Kidney (tissue), 14 donors: ENCODE measurements around the gene FAM131B. TPM values are rescaled to one million over a fixed set of nuclear protein-coding genes. Genes with fewer than 3 reads are reported as not detected.
A peak's percentile ranks its signal among the peaks of the same experiment; 100 is the strongest.

Experiments
- DNase-seq, 5 donors: peaks; one replicate each; pipeline ENCODE4 v3.0.0-alpha.2; 2013 to 2020
- FAIRE-seq: peaks from 2 replicates; lab custom pipeline; 2012; peaks lifted over from hg19 to GRCh38; lab: Jason Lieb, UNC
- H3K27ac ChIP-seq, 2 donors: one replicate each; pipeline ENCODE4 v1.7.0; 2013; ENCODE audit warnings: low read depth in 2 of 2, low read length in 2 of 2, inconsistent platforms in 1 of 2
- H3K27me3 ChIP-seq: one replicate; pipeline ENCODE4 v1.7.1; 2013; ENCODE audit warnings: low read length, inconsistent platforms; ENCODE audit not compliant: control insufficient read depth, insufficient read depth
- H3K36me3 ChIP-seq, 3 donors: one replicate each; pipeline versions ENCODE4 v1.7.0 to v1.7.1; 2013; ENCODE audit warnings: low read length in 3 of 3, control low read depth in 1 of 3, inconsistent platforms in 1 of 3; ENCODE audit not compliant: insufficient read depth in 3 of 3, control insufficient read depth in 2 of 3
- H3K4me1 ChIP-seq, 3 donors: one replicate each; pipeline versions ENCODE4 v1.7.0 to v1.7.1; 2013; ENCODE audit warnings: low read length in 3 of 3, inconsistent platforms in 1 of 3, low read depth in 1 of 3; ENCODE audit not compliant: control insufficient read depth in 2 of 3, insufficient read depth in 2 of 3
- H3K4me3 ChIP-seq, 3 donors: one replicate each; pipeline versions ENCODE4 v1.7.0 to v1.8.1; 2013; ENCODE audit warnings: low read length in 3 of 3, control low read depth in 1 of 3, inconsistent platforms in 1 of 3
- H3K9ac ChIP-seq, 3 donors: one replicate each; pipeline versions ENCODE4 v1.7.0 to v1.7.1; 2013; ENCODE audit warnings: low read length in 3 of 3, control low read depth in 1 of 3, inconsistent platforms in 1 of 3
- H3K9me3 ChIP-seq, 3 donors: one replicate each; pipeline versions ENCODE4 v1.7.0 to v1.7.1; 2013; ENCODE audit warnings: low read length in 3 of 3, control low read depth in 1 of 3, inconsistent platforms in 1 of 3; ENCODE audit not compliant: control insufficient read depth in 2 of 3, insufficient read depth in 1 of 3
- CTCF ChIP-seq: IDR thresholded peaks from 3 replicates; pipeline ENCODE4 v1.5.1; 2012; ENCODE audit warnings: mild to moderate bottlenecking, moderate library complexity, borderline replicate concordance; ENCODE audit not compliant: insufficient read depth; ENCODE audit errors: extremely low read depth
- intact Hi-C: fragments of 100-400 bp; cut with DNase I; formaldehyde crosslinking; loops from one replicate; pipeline ENCODE4 v1.11.1; 2022
- polyA plus RNA-seq: library from polyadenylated mRNA; stranded (reverse); fragments of 350-450 nt; fragmentation: Illumina TruSeq; extraction: RNeasy Lipid Tissue Mini Kit (QIAGEN cat#74804); gene quantifications from one replicate; pipeline ENCODE4 v1.2.3, GENCODE V29; 2014; ENCODE audit warnings: low read depth, low replicate concordance; ENCODE audit not compliant: insufficient read depth
- total RNA-seq: library from RNA; stranded (reverse); fragmentation: NEBNext Ultra II Directional; extraction: Animal tissue kit (Norgen Biotek cat#: 25700); gene quantifications from one replicate; pipeline ENCODE4 v1.2.1, GENCODE V29; 2021
- donor health status: control.
- donor health status: control.
- donor health status: control.
- donor health status: control.
- donor health status: control.
- donor health status: DM: yes; HTN: yes; CAD: no.
- donor health status: Normal renal cell carcinoma (clear cell type).

The FAM131B gene
- total and polyA plus RNA-seq, 2 donors from 2014 or later, result 0.19 to 0.82 TPM

- Histone ChIP-seq H3K9ac (no peak overlapping the region), H3K9me3 (no peaks in the 10 kb centered on the region), H3K4me1 (no peaks in the 10 kb centered on the region), H3K36me3 (no peaks in the 10 kb centered on the region), H3K27ac (no peak overlapping the region), H3K27me3 (no peaks in the 10 kb centered on the region), H3K4me3 (no peak overlapping the region)
- DNase-seq (no peak), FAIRE-seq (no peak)
- intact Hi-C loops, result no loop called here
- TF ChIP-seq CTCF, result no peak
Measured at GRCh38 chr7:143354376-143354775, 8.1 kb downstream of the FAM131B start.

GRCh38 chr7:143352531-143353002, 9.9 kb downstream of the FAM131B start:
- Histone ChIP-seq H3K4me1 (no peaks in the 10 kb centered on the region), H3K36me3 (no peaks in the 10 kb centered on the region), H3K27me3 (no peaks in the 10 kb centered on the region), H3K4me3 (no peak overlapping the region), H3K27ac (no peak overlapping the region), H3K9me3 (no peaks in the 10 kb centered on the region), H3K9ac (no peak overlapping the region)
- FAIRE-seq, result no peak
- intact Hi-C loops, result no loop called here
- peak in 1 of 5 donors; percentile 9 for DNase-seq
- no peak for TF ChIP-seq CTCF

GRCh38 chr7:143351574-143351973, 10.9 kb downstream of the FAM131B start:
- H3K27ac ChIP-seq, result no peak overlapping the region
- H3K4me3 ChIP-seq, result no peak overlapping the region
- no peaks in the 10 kb centered on the region for H3K9me3 ChIP-seq
- FAIRE-seq, result no peak
- no peaks in the 10 kb centered on the region for H3K36me3 ChIP-seq
- no peaks in the 10 kb centered on the region for H3K4me1 ChIP-seq
- H3K9ac ChIP-seq, result no peak overlapping the region
- no peak for DNase-seq
- no peak for TF ChIP-seq CTCF
- intact Hi-C loops, result no loop called here
- H3K27me3 ChIP-seq, result no peaks in the 10 kb centered on the region

- Histone ChIP-seq H3K4me1 (no peaks in the 10 kb centered on the region), H3K36me3 (no peaks in the 10 kb centered on the region), H3K27ac (no peak overlapping the region), H3K9me3 (no peaks in the 10 kb centered on the region), H3K4me3 (no peak overlapping the region), H3K27me3 (no peaks in the 10 kb centered on the region), H3K9ac (no peak overlapping the region)
- intact Hi-C loops, result no loop called here
- FAIRE-seq (no peak), DNase-seq (no peak)
- no peak for TF ChIP-seq CTCF
Measured at GRCh38 chr7:143351060-143351459, 11.5 kb downstream of the FAM131B start.
